Gastroesophageal sphincter (tissue), 3 donors: Measurements from ENCODE around the gene NSUN3.

Experiments used
- POLR2A ChIP-seq, 2 donors: fragments of 450-650 bp; IDR thresholded peaks; one replicate each; pipeline ENCODE4 v1.6.1; 2017; ENCODE audit warnings: antibody characterized with exemption in 2 of 2, mild to moderate bottlenecking in 2 of 2, moderate library complexity in 1 of 2
- TF ChIP-seq, protein P1 (sequence below), 4 experiments: fragments of 200-600 bp in 2 of 4; fragments of 450-650 bp in 2 of 4; sonication (generic) in 1 of 4; IDR thresholded peaks; one replicate each; pipeline ENCODE4 v1.5.1; 2017 to 2019; ENCODE audit warnings: antibody characterized with exemption in 4 of 4, mild to moderate bottlenecking in 2 of 4, moderate library complexity in 2 of 4

DNA sequence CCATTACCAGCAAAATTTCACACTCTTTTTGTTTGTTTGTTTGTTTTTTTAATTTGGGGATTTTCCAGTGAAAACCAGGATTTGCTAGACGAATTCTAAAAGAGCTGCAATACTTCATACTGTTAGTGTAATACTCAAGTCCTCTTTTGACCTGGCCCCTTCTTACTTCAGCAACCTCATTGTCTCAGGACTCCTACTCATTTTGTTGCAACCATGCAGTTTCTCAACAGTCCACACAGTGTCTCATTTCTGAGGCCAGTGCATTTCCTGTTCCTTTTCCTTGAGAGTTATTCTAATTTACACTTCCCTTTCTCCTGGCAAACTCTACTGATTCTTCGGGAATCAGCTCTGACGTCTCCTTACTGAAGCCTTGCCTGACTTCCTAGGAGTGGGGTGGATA is 35.6 kb downstream of the NSUN3 start:
- TF ChIP-seq, protein P1, sequence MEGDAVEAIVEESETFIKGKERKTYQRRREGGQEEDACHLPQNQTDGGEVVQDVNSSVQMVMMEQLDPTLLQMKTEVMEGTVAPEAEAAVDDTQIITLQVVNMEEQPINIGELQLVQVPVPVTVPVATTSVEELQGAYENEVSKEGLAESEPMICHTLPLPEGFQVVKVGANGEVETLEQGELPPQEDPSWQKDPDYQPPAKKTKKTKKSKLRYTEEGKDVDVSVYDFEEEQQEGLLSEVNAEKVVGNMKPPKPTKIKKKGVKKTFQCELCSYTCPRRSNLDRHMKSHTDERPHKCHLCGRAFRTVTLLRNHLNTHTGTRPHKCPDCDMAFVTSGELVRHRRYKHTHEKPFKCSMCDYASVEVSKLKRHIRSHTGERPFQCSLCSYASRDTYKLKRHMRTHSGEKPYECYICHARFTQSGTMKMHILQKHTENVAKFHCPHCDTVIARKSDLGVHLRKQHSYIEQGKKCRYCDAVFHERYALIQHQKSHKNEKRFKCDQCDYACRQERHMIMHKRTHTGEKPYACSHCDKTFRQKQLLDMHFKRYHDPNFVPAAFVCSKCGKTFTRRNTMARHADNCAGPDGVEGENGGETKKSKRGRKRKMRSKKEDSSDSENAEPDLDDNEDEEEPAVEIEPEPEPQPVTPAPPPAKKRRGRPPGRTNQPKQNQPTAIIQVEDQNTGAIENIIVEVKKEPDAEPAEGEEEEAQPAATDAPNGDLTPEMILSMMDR (IDR thresholded peaks at IDR 0.05), result no peak
- TF ChIP-seq POLR2A (IDR thresholded peaks at IDR 0.05), result no peak
